Mammary epithelial cell (primary cell): ENCODE data around the gene CEACAM16.

Experiments used
- CTCF ChIP-seq, 2 donors: IDR thresholded peaks in 1 of 2; conservative IDR thresholded peaks in 1 of 2; 2 replicates each; pipeline ENCODE4 v1.5.1; 2011 to 2012; ENCODE audit warnings: inconsistent platforms in 2 of 2, low read length in 2 of 2, mild to moderate bottlenecking in 2 of 2, control low read depth in 1 of 2, low read depth in 1 of 2; ENCODE audit not compliant: insufficient read depth in 1 of 2; ENCODE audit errors: extremely low read depth in 1 of 2
- EZH2 ChIP-seq: IDR thresholded peaks from 2 replicates; pipeline ENCODE4 v1.6.1; 2012; ENCODE audit warnings: low read length, inconsistent platforms, borderline replicate concordance

GRCh38 chr19:44748426-44749254, 49.7 kb downstream of the CEACAM16 start, which contains the start of gene BCL3:
- TF ChIP-seq CTCF (conservative IDR thresholded peaks at IDR 0.05 in 1 of 2, IDR thresholded peaks at IDR 0.05 in 1 of 2; ENCODE audit: extremely low read depth in 1 of 2, insufficient read depth in 1 of 2, low read depth in 1 of 2, low read length in 2 of 2) (no peak), EZH2 (no peak)
